Liver (tissue), 9 donors: ENCODE results near the gene DNTT. TPM values are rescaled to one million over a fixed set of nuclear protein-coding genes. Genes with fewer than 3 reads are reported as not detected.

Experiments used
- DNase-seq: peaks from one replicate; pipeline ENCODE4 v3.0.0-alpha.2; 2017; ENCODE audit warnings: low spot score
- H3K27ac ChIP-seq, 2 donors: one replicate each; pipeline ENCODE4 v1.7.0; 2013; ENCODE audit warnings: inconsistent platforms in 2 of 2, low read length in 2 of 2, control low read depth in 1 of 2, low read depth in 1 of 2, mild to moderate bottlenecking in 1 of 2
- H3K27me3 ChIP-seq, 4 donors: one replicate each; pipeline versions ENCODE4 v1.6.1 to v1.7.0; 2013; ENCODE audit warnings: low read length in 3 of 4, inconsistent platforms in 1 of 4, mild to moderate bottlenecking in 1 of 4, moderate library complexity in 1 of 4; ENCODE audit not compliant: control insufficient read depth in 4 of 4, insufficient read depth in 4 of 4
- H3K36me3 ChIP-seq, 4 donors: one replicate each; pipeline versions ENCODE4 v1.6.1 to v1.7.0; 2013; ENCODE audit warnings: low read length in 3 of 4, mild to moderate bottlenecking in 3 of 4, low read depth in 1 of 4, moderate library complexity in 1 of 4; ENCODE audit not compliant: control insufficient read depth in 4 of 4, insufficient read depth in 3 of 4
- H3K4me1 ChIP-seq, 4 donors: one replicate each; pipeline versions ENCODE4 v1.6.1 to v1.7.0; 2013; ENCODE audit warnings: low read length in 3 of 4, mild to moderate bottlenecking in 3 of 4, moderate library complexity in 1 of 4; ENCODE audit not compliant: control insufficient read depth in 4 of 4, insufficient read depth in 4 of 4
- H3K4me3 ChIP-seq, 3 donors: one replicate each; pipeline versions ENCODE4 v1.6.1 to v1.7.0; 2013; ENCODE audit warnings: low read length in 3 of 3, control low read depth in 1 of 3, low read depth in 1 of 3, mild to moderate bottlenecking in 1 of 3
- H3K9ac ChIP-seq, 2 donors: one replicate each; pipeline ENCODE4 v1.7.0; 2013; ENCODE audit warnings: low read length in 2 of 2, mild to moderate bottlenecking in 2 of 2, moderate library complexity in 2 of 2, control low read depth in 1 of 2, low read depth in 1 of 2
- H3K9me3 ChIP-seq, 4 donors: one replicate each; pipeline versions ENCODE4 v1.6.1 to v1.7.0; 2013; ENCODE audit warnings: low read length in 3 of 4; ENCODE audit not compliant: control insufficient read depth in 4 of 4
- EGR1 ChIP-seq, 2 donors: IDR thresholded peaks; 2 replicates each; pipeline ENCODE4 v1.6.1; 2016 to 2018; ENCODE audit warnings: antibody characterized with exemption in 2 of 2, low read depth in 2 of 2
- FOXA1 ChIP-seq: IDR thresholded peaks from 2 replicates; pipeline ENCODE4 v1.6.1; 2016; ENCODE audit warnings: antibody characterized with exemption
- FOXA2 ChIP-seq: IDR thresholded peaks from 2 replicates; pipeline ENCODE4 v1.6.1; 2016; ENCODE audit warnings: antibody characterized with exemption
- GABPA ChIP-seq, 2 donors: IDR thresholded peaks in 1 of 2; conservative IDR thresholded peaks in 1 of 2; 2 replicates each; pipeline ENCODE4 v1.6.1; 2016; ENCODE audit warnings: antibody characterized with exemption in 2 of 2, mild to moderate bottlenecking in 1 of 2, moderate library complexity in 1 of 2
- HNF4A ChIP-seq, 2 donors: conservative IDR thresholded peaks; 2 replicates each; pipeline ENCODE4 v1.6.1; 2016; ENCODE audit warnings: antibody characterized with exemption in 2 of 2, mild to moderate bottlenecking in 2 of 2
- HNF4G ChIP-seq: IDR thresholded peaks from 2 replicates; pipeline ENCODE4 v1.6.1; 2016; ENCODE audit warnings: antibody characterized with exemption
- JUND ChIP-seq, 2 donors: IDR thresholded peaks; 2 replicates each; pipeline ENCODE4 v1.6.1; 2016; ENCODE audit warnings: antibody characterized with exemption in 2 of 2
- NR2F2 ChIP-seq: IDR thresholded peaks from 2 replicates; pipeline ENCODE4 v1.6.1; 2016; ENCODE audit warnings: antibody characterized with exemption
- RXRA ChIP-seq, 2 donors: IDR thresholded peaks; 2 replicates each; pipeline ENCODE4 v1.6.1; 2017 to 2018; ENCODE audit warnings: antibody characterized with exemption in 2 of 2, mild to moderate bottlenecking in 1 of 2
- SP1 ChIP-seq: IDR thresholded peaks from 2 replicates; pipeline ENCODE4 v1.6.1; 2018; ENCODE audit warnings: antibody characterized with exemption, mild to moderate bottlenecking
- TAF1 ChIP-seq: conservative IDR thresholded peaks from 2 replicates; pipeline ENCODE4 v1.6.1; 2016; ENCODE audit warnings: antibody characterized with exemption, mild to moderate bottlenecking
- YY1 ChIP-seq: IDR thresholded peaks from 2 replicates; pipeline ENCODE4 v1.6.1; 2016; ENCODE audit warnings: antibody characterized with exemption, mild to moderate bottlenecking
- WGBS: extraction: QIAGEN DNeasy Blood & Tissue Kit; methylation state at CpG from one replicate; pipeline ENCODE4 v1.1.7; 2013; 5-methylcytosine and 5-hydroxymethylcytosine counted together
- polyA plus RNA-seq, 2 donors: library from polyadenylated mRNA; stranded (reverse) in 1 of 2; unstranded in 1 of 2; fragments of 200-250 nt in 1 of 2; fragments of >200 nt in 1 of 2; fragmentation: Nextera tagmentation in 1 of 2; extraction: Ambion mirVana in 1 of 2; gene quantifications; one replicate each; pipeline versions ENCODE4 v1.2.1 to v1.2.3, GENCODE V29; 2013 to 2015
- total RNA-seq, 2 donors: library from RNA; depleted of rRNA; stranded (reverse); fragments of >200 nt; gene quantifications; one replicate each; pipeline ENCODE4 v1.2.3, GENCODE V29; 2014
- TF ChIP-seq, protein P1 (sequence below): IDR thresholded peaks from 2 replicates; pipeline ENCODE4 v1.6.1; 2016; ENCODE audit warnings: antibody characterized with exemption, mild to moderate bottlenecking
- TF ChIP-seq, protein P2 (sequence below): IDR thresholded peaks from 2 replicates; pipeline ENCODE4 v1.6.1; 2016; ENCODE audit warnings: antibody characterized with exemption
- TF ChIP-seq, protein P3 (sequence below): IDR thresholded peaks from 2 replicates; pipeline ENCODE4 v1.6.1; 2016; ENCODE audit warnings: antibody characterized with exemption
- donor health status: healthy.
- donor health status: healthy.
- donor health status: healthy.
- donor health status: healthy.
- donor health status: healthy.

Gene DNTT
- total and polyA plus RNA-seq, 4 donors, result 0.70 TPM; not detected in 3

DNA sequence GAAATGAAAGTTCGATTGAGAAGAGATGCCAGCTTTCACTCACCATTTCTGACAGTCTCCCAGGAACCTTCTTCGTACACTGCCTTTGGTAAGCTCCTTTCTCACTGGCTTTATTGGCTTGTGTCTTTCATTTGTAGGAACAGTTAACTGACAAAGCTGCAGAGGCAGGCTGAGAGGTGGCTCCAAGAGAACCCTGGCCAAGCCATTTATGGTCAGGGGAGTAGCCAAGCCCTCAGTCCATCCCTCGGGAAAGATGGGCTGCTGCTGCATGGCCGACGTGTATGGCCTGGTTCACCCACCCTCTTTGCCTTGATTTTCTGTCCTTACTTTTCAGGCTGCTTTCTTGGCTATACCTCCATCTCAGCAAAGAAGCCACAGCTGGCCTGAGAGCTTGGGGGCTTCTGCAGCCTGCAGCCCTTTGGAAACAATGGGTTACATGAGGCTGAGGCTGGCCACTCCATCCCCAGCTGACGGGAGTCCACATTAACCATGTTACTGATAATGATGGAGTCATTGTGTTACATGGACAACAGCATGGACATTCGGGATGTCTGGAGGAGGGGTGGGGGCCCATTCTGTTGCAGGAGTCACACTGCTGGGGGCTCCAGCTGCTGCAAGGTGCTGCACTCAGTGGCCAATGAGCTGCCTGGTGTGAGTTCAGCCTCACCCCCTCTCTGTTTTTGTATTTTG, 54.8 kb downstream of the DNTT start, which contains the start of gene OPALIN:
Gene OPALIN (minus strand): TSS at position 152 of the 690 bp plus-strand sequence. CDS start 106 bp downstream, at position 46.
- 79% methylated on average over 7 of the region's 7 CpGs for WGBS
- Histone ChIP-seq H3K27me3 (no peaks in the 10 kb centered on the region), H3K9ac (no peak within 1 kb of the TSS), H3K4me1 (no peaks in the 10 kb centered on the region), H3K36me3 (no peaks in the 10 kb centered on the region), H3K4me3 (no peak within 1 kb of the TSS), H3K9me3 (no peaks in the 10 kb centered on the region), H3K27ac (no peak within 1 kb of the TSS)
- TF ChIP-seq TAF1 (no peak), RXRA (IDR thresholded peaks at IDR 0.05) (no peak), FOXA2 (no peak), FOXA1 (no peak), HNF4A (conservative IDR thresholded peaks at IDR 0.05) (no peak), YY1 (no peak), JUND (IDR thresholded peaks at IDR 0.05) (no peak)
- TF ChIP-seq, protein P1, sequence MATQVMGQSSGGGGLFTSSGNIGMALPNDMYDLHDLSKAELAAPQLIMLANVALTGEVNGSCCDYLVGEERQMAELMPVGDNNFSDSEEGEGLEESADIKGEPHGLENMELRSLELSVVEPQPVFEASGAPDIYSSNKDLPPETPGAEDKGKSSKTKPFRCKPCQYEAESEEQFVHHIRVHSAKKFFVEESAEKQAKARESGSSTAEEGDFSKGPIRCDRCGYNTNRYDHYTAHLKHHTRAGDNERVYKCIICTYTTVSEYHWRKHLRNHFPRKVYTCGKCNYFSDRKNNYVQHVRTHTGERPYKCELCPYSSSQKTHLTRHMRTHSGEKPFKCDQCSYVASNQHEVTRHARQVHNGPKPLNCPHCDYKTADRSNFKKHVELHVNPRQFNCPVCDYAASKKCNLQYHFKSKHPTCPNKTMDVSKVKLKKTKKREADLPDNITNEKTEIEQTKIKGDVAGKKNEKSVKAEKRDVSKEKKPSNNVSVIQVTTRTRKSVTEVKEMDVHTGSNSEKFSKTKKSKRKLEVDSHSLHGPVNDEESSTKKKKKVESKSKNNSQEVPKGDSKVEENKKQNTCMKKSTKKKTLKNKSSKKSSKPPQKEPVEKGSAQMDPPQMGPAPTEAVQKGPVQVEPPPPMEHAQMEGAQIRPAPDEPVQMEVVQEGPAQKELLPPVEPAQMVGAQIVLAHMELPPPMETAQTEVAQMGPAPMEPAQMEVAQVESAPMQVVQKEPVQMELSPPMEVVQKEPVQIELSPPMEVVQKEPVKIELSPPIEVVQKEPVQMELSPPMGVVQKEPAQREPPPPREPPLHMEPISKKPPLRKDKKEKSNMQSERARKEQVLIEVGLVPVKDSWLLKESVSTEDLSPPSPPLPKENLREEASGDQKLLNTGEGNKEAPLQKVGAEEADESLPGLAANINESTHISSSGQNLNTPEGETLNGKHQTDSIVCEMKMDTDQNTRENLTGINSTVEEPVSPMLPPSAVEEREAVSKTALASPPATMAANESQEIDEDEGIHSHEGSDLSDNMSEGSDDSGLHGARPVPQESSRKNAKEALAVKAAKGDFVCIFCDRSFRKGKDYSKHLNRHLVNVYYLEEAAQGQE, result no peak
- DNase-seq, result no peak

DNA sequence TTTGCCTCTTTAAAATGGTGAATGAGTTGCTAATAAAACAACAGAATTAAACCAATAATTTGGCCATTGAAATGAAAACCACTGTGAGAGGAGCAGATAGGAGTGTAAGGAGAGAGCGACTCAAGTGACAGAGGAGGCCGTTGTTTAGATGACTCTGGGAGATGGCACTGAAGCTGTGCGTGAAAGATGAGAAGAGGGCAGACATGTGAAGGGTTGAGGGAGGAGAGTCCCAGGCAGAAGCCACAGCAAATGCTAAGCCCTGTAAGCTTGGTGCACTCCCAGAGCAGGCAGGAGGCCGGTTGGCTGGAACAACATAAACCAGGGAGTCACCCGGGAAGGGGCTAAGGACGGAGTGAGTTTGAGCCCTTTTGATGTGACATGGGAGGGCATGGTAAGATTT, 55.4 kb downstream of the DNTT start:
- TF ChIP-seq RXRA (IDR thresholded peaks at IDR 0.05) (no peak), SP1 (no peak), HNF4G (no peak), FOXA2 (no peak), YY1 (no peak), EGR1 (IDR thresholded peaks at IDR 0.05; ENCODE audit: low read depth in 2 of 2) (no peak), NR2F2 (no peak), FOXA1 (no peak), GABPA (IDR thresholded peaks at IDR 0.05 in 1 of 2, conservative IDR thresholded peaks at IDR 0.05 in 1 of 2) (no peak)
- TF ChIP-seq, protein P1, result no peak
- TF ChIP-seq, protein P2, sequence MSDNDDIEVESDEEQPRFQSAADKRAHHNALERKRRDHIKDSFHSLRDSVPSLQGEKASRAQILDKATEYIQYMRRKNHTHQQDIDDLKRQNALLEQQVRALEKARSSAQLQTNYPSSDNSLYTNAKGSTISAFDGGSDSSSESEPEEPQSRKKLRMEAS, result no peak
- TF ChIP-seq, protein P3, sequence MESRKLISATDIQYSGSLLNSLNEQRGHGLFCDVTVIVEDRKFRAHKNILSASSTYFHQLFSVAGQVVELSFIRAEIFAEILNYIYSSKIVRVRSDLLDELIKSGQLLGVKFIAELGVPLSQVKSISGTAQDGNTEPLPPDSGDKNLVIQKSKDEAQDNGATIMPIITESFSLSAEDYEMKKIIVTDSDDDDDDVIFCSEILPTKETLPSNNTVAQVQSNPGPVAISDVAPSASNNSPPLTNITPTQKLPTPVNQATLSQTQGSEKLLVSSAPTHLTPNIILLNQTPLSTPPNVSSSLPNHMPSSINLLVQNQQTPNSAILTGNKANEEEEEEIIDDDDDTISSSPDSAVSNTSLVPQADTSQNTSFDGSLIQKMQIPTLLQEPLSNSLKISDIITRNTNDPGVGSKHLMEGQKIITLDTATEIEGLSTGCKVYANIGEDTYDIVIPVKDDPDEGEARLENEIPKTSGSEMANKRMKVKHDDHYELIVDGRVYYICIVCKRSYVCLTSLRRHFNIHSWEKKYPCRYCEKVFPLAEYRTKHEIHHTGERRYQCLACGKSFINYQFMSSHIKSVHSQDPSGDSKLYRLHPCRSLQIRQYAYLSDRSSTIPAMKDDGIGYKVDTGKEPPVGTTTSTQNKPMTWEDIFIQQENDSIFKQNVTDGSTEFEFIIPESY, result no peak
- no peaks in the 10 kb centered on the region for H3K27me3 ChIP-seq
- H3K27ac ChIP-seq, result no peak overlapping the region
- WGBS, result 92% methylated on average over 6 of the region's 6 CpGs
- DNase-seq, result no peak
- no peak overlapping the region for H3K9ac ChIP-seq
- no peaks in the 10 kb centered on the region for H3K36me3 ChIP-seq
- H3K4me3 ChIP-seq, result no peak overlapping the region
- no peaks in the 10 kb centered on the region for H3K9me3 ChIP-seq
- H3K4me1 ChIP-seq, result no peaks in the 10 kb centered on the region
